ENCODE data around the gene DOK4. TPM values are rescaled to one million over a fixed set of nuclear protein-coding genes. Genes with fewer than 3 reads are reported as not detected.

Gene DOK4
- total RNA-seq, 2 donors from 2014 or later: 17.9 to 22.1 TPM

DNA sequence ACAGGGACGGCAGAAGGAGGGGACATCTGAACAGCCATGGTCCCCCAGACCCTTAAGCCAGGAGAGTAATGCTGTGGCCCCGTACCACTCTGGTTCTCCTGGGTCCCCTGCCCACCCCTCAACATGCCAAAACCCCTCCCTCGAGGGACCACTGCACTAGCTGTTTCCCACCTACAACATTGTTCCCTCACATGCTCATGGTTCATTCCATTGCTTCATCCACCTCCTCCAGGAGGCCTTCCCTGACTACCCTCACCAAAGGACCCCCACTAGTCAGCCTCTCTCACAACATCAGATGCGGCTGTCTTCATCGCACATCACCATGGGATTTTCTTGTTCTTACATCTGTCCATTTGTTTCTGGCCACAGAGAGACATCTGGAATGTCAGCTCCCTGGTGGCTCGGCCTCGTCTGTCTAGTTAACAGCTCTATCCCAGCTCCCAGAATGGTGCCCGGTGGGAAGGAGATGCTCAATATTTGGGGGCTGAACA, 1.7 kb downstream of the DOK4 start:
- no peak overlapping the region for H3K27ac ChIP-seq (ENCODE audit: low read depth, low read length)
- no peaks in the 10 kb centered on the region for H3K4me1 ChIP-seq (ENCODE audit: control insufficient read depth, insufficient read depth, low read length)
- peaks cover 4% of the 10 kb centered on the region for H3K9me3 ChIP-seq (ENCODE audit: control insufficient read depth, low read length)
- no peaks in the 10 kb centered on the region for H3K36me3 Mint-ChIP-seq (ENCODE audit: low read depth)
- TF ChIP-seq, protein P1, sequence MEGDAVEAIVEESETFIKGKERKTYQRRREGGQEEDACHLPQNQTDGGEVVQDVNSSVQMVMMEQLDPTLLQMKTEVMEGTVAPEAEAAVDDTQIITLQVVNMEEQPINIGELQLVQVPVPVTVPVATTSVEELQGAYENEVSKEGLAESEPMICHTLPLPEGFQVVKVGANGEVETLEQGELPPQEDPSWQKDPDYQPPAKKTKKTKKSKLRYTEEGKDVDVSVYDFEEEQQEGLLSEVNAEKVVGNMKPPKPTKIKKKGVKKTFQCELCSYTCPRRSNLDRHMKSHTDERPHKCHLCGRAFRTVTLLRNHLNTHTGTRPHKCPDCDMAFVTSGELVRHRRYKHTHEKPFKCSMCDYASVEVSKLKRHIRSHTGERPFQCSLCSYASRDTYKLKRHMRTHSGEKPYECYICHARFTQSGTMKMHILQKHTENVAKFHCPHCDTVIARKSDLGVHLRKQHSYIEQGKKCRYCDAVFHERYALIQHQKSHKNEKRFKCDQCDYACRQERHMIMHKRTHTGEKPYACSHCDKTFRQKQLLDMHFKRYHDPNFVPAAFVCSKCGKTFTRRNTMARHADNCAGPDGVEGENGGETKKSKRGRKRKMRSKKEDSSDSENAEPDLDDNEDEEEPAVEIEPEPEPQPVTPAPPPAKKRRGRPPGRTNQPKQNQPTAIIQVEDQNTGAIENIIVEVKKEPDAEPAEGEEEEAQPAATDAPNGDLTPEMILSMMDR (conservative IDR thresholded peaks at IDR 0.05): no peak
- H3K27ac Mint-ChIP-seq: no peak overlapping the region
- H3K36me3 ChIP-seq (ENCODE audit: control insufficient read depth, insufficient read depth, low read length): no peaks in the 10 kb centered on the region
- H3K9me3 Mint-ChIP-seq: peaks cover 5% of the 10 kb centered on the region
- peaks cover 22% of the 10 kb centered on the region for H3K4me1 Mint-ChIP-seq
- DNase-seq: no peak
- H3K4me3 ChIP-seq (ENCODE audit: low read length): no peak overlapping the region
- H3K4me3 Mint-ChIP-seq: peak overlapping the region; percentile 80
- H3K27me3 Mint-ChIP-seq (ENCODE audit: insufficient read depth): peaks cover 18% of the 10 kb centered on the region
- WGBS, 2 experiments (ENCODE audit: insufficient coverage in 1 of 2, insufficient read length in 1 of 2): 89 to 90% methylated on average over 7 to 8 of the region's 8 CpGs
- no peak overlapping the region for H3K9ac ChIP-seq (ENCODE audit: extremely low read depth, low read length, poor library complexity, severe bottlenecking)
- peaks cover 5% of the 10 kb centered on the region for H3K27me3 ChIP-seq (ENCODE audit: control insufficient read depth, insufficient read depth, low read length, poor library complexity, severe bottlenecking)

- Histone ChIP-seq H3K4me1 (ENCODE audit: control insufficient read depth, insufficient read depth, low read length) (no peaks in the 10 kb centered on the region), H3K27me3 (ENCODE audit: control insufficient read depth, insufficient read depth, low read length, poor library complexity, severe bottlenecking) (peaks cover 5% of the 10 kb centered on the region), H3K4me3 (ENCODE audit: low read length) (no peak overlapping the region), H3K9ac (ENCODE audit: extremely low read depth, low read length, poor library complexity, severe bottlenecking) (no peak overlapping the region), H3K27ac (ENCODE audit: low read depth, low read length) (no peak overlapping the region), H3K9me3 (ENCODE audit: control insufficient read depth, low read length) (no peaks in the 10 kb centered on the region), H3K36me3 (ENCODE audit: control insufficient read depth, insufficient read depth, low read length) (no peaks in the 10 kb centered on the region)
- Mint-ChIP-seq H3K27ac (no peak overlapping the region), H3K36me3 (ENCODE audit: low read depth) (no peaks in the 10 kb centered on the region), H3K4me1 (peaks cover 25% of the 10 kb centered on the region), H3K4me3 (no peak overlapping the region), H3K9me3 (no peaks in the 10 kb centered on the region), H3K27me3 (ENCODE audit: insufficient read depth) (peaks cover 21% of the 10 kb centered on the region)
- peak; percentile 34 for DNase-seq
- TF ChIP-seq, protein P1 (conservative IDR thresholded peaks at IDR 0.05): no peak
- 89 to 96% methylated on average over 6 to 19 of the region's 19 CpGs for WGBS, 2 experiments (ENCODE audit: insufficient coverage in 1 of 2, insufficient read length in 1 of 2)
These were observed 2.4 kb downstream of the DOK4 start for GRCh38 chr16:57483725-57484514.

GRCh38 chr16:57482845-57483545, 3.3 kb downstream of the DOK4 start:
- Histone ChIP-seq H3K36me3 (ENCODE audit: control insufficient read depth, insufficient read depth, low read length) (no peaks in the 10 kb centered on the region), H3K4me3 (ENCODE audit: low read length) (no peak overlapping the region), H3K27ac (ENCODE audit: low read depth, low read length) (no peak overlapping the region), H3K9me3 (ENCODE audit: control insufficient read depth, low read length) (no peaks in the 10 kb centered on the region), H3K27me3 (ENCODE audit: control insufficient read depth, insufficient read depth, low read length, poor library complexity, severe bottlenecking) (peaks cover 5% of the 10 kb centered on the region), H3K9ac (ENCODE audit: extremely low read depth, low read length, poor library complexity, severe bottlenecking) (no peak overlapping the region), H3K4me1 (ENCODE audit: control insufficient read depth, insufficient read depth, low read length) (peaks cover under 1% of the 10 kb centered on the region)
- no peaks in the 10 kb centered on the region for H3K9me3 Mint-ChIP-seq
- H3K4me1 Mint-ChIP-seq: peaks cover 28% of the 10 kb centered on the region
- TF ChIP-seq, protein P1 (conservative IDR thresholded peaks at IDR 0.05): no peak
- peaks cover 26% of the 10 kb centered on the region for H3K27me3 Mint-ChIP-seq (ENCODE audit: insufficient read depth)
- peak; percentile 38 for DNase-seq
- H3K27ac Mint-ChIP-seq: no peak overlapping the region
- WGBS, 2 experiments (ENCODE audit: insufficient coverage in 1 of 2, insufficient read length in 1 of 2): 91 to 93% methylated on average over 11 to 13 of the region's 14 CpGs
- no peaks in the 10 kb centered on the region for H3K36me3 Mint-ChIP-seq (ENCODE audit: low read depth)
- no peak overlapping the region for H3K4me3 Mint-ChIP-seq
